ENCODE data around the gene UBE2L5.

Gene UBE2L5

DNA sequence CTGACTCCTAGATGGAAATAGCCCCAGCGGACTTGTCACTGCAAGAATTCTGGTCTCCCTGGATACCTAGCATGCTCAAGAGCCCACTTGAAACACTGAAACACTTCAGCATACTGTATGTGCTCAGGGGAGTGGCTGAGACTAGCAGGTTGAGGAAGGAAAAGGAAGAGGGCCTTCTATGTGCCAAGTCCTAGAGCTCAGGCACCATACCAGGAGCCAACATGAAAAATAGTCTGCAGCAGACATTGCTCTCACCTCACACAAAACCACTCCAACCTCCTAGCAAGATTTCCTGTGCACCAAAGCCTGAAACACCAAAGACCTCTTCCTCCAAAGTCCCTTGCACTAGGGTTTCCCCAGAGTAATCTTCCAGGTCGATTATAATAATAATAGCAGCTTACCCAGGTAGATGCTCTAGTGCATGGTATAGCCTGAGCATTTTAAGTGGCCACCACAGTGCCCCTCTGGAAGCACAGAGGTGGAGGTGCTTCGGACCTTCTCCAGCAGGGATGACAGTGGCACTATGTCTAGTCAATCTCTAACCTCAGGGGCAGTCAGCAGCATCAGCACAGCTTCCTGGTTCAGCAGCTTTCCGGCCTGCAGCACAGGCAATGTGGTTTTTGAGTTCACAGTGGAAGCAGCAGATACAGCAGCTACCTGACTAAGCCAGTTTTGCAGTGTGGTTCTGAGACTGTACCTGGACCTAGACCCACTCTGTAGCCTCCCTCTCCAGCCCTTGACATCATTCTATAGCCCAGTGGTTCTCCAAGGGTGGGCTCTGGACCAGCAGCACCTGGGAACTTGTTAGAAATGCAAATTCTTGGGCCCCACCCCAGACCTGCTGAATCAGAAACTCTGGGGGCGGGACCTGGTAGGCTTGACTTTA lies 45.6 kb upstream of the UBE2L5 start:
- H4K20me1 ChIP-seq (ENCODE audit: insufficient read depth, low read length), result no peaks in the 10 kb centered on the region
- peak; percentile 86 for DNase-seq
- H3K9ac ChIP-seq (ENCODE audit: low read depth, low read length), result peak overlapping the region; percentile 59
- no peaks in the 10 kb centered on the region for H3K27me3 ChIP-seq (ENCODE audit: insufficient read depth, low read length, poor library complexity)
- peak overlapping the region; percentile 61 for H2AFZ ChIP-seq (ENCODE audit: low read depth, low read length)
- peak; percentile 72 for ATAC-seq (ENCODE audit: insufficient read depth, low read depth)
- H3K4me2 ChIP-seq (ENCODE audit: insufficient read depth, low read length), result peak overlapping the region; percentile 66
- TF ChIP-seq, protein P1, sequence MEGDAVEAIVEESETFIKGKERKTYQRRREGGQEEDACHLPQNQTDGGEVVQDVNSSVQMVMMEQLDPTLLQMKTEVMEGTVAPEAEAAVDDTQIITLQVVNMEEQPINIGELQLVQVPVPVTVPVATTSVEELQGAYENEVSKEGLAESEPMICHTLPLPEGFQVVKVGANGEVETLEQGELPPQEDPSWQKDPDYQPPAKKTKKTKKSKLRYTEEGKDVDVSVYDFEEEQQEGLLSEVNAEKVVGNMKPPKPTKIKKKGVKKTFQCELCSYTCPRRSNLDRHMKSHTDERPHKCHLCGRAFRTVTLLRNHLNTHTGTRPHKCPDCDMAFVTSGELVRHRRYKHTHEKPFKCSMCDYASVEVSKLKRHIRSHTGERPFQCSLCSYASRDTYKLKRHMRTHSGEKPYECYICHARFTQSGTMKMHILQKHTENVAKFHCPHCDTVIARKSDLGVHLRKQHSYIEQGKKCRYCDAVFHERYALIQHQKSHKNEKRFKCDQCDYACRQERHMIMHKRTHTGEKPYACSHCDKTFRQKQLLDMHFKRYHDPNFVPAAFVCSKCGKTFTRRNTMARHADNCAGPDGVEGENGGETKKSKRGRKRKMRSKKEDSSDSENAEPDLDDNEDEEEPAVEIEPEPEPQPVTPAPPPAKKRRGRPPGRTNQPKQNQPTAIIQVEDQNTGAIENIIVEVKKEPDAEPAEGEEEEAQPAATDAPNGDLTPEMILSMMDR (IDR thresholded peaks at IDR 0.05; ENCODE audit: borderline replicate concordance, extremely low read depth, low read length, poor library complexity, severe bottlenecking), result no peak
- TF ChIP-seq EZH2 (IDR thresholded peaks at IDR 0.05; ENCODE audit: borderline replicate concordance, low read depth, low read length, severe bottlenecking), result no peak
- H3K4me3 ChIP-seq (ENCODE audit: low read depth in 1 of 2, low read length in 2 of 2), result peak overlapping the region; percentile 2 to 55; a peak in 3 of 4 replicates
- H3K79me2 ChIP-seq (ENCODE audit: insufficient read depth, low read length), result peaks cover 10% of the 10 kb centered on the region
- H3K27ac ChIP-seq (ENCODE audit: low read length), result peak overlapping the region; percentile 93
- H3K9me3 ChIP-seq (ENCODE audit: insufficient read depth, low read length, severe bottlenecking), result no peaks in the 10 kb centered on the region
- H3K4me1 ChIP-seq (ENCODE audit: insufficient read depth, low read length), result peaks cover 78% of the 10 kb centered on the region
- no peaks in the 10 kb centered on the region for H3K36me3 ChIP-seq (ENCODE audit: insufficient read depth, low read length)

DNA sequence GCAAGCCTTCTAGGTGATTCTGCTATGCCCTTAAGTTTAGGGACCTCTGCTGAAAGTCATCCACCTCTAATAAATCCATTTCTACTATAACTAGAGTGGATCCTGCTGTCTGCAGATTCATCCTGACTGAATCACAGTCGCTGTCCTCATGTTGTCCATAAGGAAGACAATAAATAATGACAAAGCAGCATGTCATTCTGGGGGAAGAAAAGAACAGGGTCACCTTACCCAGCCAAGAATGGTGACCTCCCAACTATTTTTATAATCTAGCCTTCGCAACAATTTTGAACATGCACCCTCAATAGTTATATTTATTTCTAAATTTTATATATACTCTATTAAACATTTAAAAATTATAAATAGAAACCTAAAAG lies 45.0 kb upstream of the UBE2L5 start:
- Histone ChIP-seq H3K4me1 (ENCODE audit: insufficient read depth, low read length) (peaks cover 71% of the 10 kb centered on the region), H3K27ac (ENCODE audit: low read length) (peak overlapping the region; percentile 93), H3K36me3 (ENCODE audit: insufficient read depth, low read length) (no peaks in the 10 kb centered on the region), H4K20me1 (ENCODE audit: insufficient read depth, low read length) (no peaks in the 10 kb centered on the region), H3K27me3 (ENCODE audit: insufficient read depth, low read length, poor library complexity) (no peaks in the 10 kb centered on the region), H3K9me3 (ENCODE audit: insufficient read depth, low read length, severe bottlenecking) (no peaks in the 10 kb centered on the region), H3K4me2 (ENCODE audit: insufficient read depth, low read length) (peak overlapping the region; percentile 66), H2AFZ (ENCODE audit: low read depth, low read length) (peak overlapping the region; percentile 61; the same call in 1 of the 2 replicates), H3K9ac (ENCODE audit: low read depth, low read length) (peak overlapping the region; percentile 59), H3K4me3 (ENCODE audit: low read depth in 1 of 2, low read length in 2 of 2) (peak overlapping the region in 1 of 2 experiments; percentile 55; a peak in 1 of 4 replicates), H3K79me2 (ENCODE audit: insufficient read depth, low read length) (peaks cover 10% of the 10 kb centered on the region)
- DNase-seq (no peak), ATAC-seq (ENCODE audit: insufficient read depth, low read depth) (no peak)
- TF ChIP-seq EZH2 (IDR thresholded peaks at IDR 0.05; ENCODE audit: borderline replicate concordance, low read depth, low read length, severe bottlenecking), result no peak
- TF ChIP-seq, protein P1 (IDR thresholded peaks at IDR 0.05; ENCODE audit: borderline replicate concordance, extremely low read depth, low read length, poor library complexity, severe bottlenecking), result no peak

DNA sequence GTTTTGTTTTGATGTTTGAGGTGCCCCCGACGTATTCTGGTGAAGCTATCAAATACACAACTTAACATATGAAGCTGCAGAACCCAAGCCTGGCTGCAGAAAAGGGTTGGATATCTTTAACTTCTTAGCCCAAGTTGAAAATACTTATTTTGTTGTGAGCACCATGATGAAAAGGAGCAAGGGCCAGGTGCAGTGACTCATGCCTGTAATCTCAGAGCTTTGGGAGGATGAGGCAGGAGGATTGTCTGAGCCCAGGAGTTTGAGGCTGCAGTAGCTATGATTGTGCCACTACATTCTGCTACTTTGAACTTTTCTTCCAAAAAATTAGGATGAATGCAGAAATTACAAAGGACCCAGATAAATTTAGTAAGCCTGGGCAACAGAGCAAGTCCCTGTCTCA lies 44.1 kb upstream of the UBE2L5 start:
- Histone ChIP-seq H3K4me2 (ENCODE audit: insufficient read depth, low read length) (no peak overlapping the region), H4K20me1 (ENCODE audit: insufficient read depth, low read length) (no peaks in the 10 kb centered on the region), H3K36me3 (ENCODE audit: insufficient read depth, low read length) (no peaks in the 10 kb centered on the region), H3K9ac (ENCODE audit: low read depth, low read length) (no peak overlapping the region), H3K27me3 (ENCODE audit: insufficient read depth, low read length, poor library complexity) (no peaks in the 10 kb centered on the region), H3K9me3 (ENCODE audit: insufficient read depth, low read length, severe bottlenecking) (no peaks in the 10 kb centered on the region), H3K27ac (ENCODE audit: low read length) (peak overlapping the region; percentile 37), H3K79me2 (ENCODE audit: insufficient read depth, low read length) (peaks cover 7% of the 10 kb centered on the region), H3K4me3 (ENCODE audit: low read depth in 1 of 2, low read length in 2 of 2) (no peak overlapping the region), H3K4me1 (ENCODE audit: insufficient read depth, low read length) (peaks cover 70% of the 10 kb centered on the region), H2AFZ (ENCODE audit: low read depth, low read length) (0 out of 2 replicates have a peak overlapping the region, but pooled peaks have one; percentile 5)
- ATAC-seq (ENCODE audit: insufficient read depth, low read depth) (no peak), DNase-seq (no peak)
- no peak for TF ChIP-seq EZH2 (IDR thresholded peaks at IDR 0.05; ENCODE audit: borderline replicate concordance, low read depth, low read length, severe bottlenecking)
- TF ChIP-seq, protein P1 (IDR thresholded peaks at IDR 0.05; ENCODE audit: borderline replicate concordance, extremely low read depth, low read length, poor library complexity, severe bottlenecking), result no peak
